ENCODE data around the gene IFRD1. TPM values are rescaled to one million over a fixed set of nuclear protein-coding genes. Genes with fewer than 3 reads are reported as not detected.
"Not testable (repeated sequence)": the region's sequence is repeated elsewhere in the genome, so short reads cannot be mapped to it uniquely, and the experiment has no call there.

The IFRD1 gene
- total RNA-seq, 1 donor from 2014 or later: 37.5 TPM

GRCh38 chr7:112442210-112442609 is 8.1 kb upstream of the IFRD1 start:
- no peak for DNase-seq (ENCODE audit: extremely low read depth, low read depth, low spot score)

GRCh38 chr7:112444505-112444904 is 5.8 kb upstream of the IFRD1 start:
- no peak for DNase-seq (ENCODE audit: extremely low read depth, low read depth, low spot score)

GRCh38 chr7:112446431-112446830 is 3.8 kb upstream of the IFRD1 start:
- DNase-seq (ENCODE audit: extremely low read depth, low read depth, low spot score): no peak

DNA sequence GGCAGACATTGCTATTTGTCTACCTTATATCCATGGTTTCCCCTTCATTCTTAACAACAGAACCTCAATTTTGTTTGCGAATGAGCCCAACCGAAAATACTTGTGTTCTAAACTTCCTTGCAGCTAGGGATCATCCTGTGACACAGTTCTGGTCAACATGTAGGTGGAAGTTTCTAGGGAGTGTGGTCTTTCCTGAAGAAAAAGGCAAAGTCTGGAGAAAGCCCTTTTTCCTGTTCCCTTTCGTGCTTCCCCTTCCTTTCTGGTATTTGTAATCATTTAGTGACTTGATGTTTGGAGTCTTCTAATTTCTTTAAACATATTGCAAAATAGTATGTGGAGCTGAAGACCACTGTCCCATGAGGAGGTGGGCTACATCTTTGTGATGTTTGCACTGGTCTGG is 2.9 kb upstream of the IFRD1 start:
- DNase-seq (ENCODE audit: extremely low read depth, low read depth, low spot score): no peak

- DNase-seq (ENCODE audit: extremely low read depth, low read depth, low spot score): no peak
Observed at GRCh38 chr7:112448381-112448780, 1.9 kb upstream of the IFRD1 start.

- no peak for DNase-seq (ENCODE audit: extremely low read depth, low read depth, low spot score)
Observed at GRCh38 chr7:112448891-112449290, 1.4 kb upstream of the IFRD1 start.

DNA sequence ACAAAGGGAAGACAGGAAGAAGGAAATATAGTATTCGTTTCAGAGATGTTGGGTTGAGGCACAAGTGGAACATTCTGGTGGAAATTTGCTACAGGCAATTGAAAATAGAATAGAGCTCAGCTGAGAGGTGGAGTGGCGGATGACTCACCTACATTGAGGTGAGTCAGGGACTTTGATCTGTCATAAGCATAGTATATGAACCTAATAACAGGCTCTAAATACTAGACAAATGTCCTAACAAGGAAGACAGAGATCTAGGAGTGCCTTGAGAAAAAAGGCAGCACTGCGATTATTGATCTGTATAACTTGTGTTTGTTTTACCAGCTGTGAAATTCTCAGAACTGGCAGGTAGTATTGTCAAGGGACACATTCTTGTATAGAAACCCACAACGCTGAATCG is 907 bp upstream of the IFRD1 start:
- no peak for DNase-seq (ENCODE audit: extremely low read depth, low read depth, low spot score)

DNA sequence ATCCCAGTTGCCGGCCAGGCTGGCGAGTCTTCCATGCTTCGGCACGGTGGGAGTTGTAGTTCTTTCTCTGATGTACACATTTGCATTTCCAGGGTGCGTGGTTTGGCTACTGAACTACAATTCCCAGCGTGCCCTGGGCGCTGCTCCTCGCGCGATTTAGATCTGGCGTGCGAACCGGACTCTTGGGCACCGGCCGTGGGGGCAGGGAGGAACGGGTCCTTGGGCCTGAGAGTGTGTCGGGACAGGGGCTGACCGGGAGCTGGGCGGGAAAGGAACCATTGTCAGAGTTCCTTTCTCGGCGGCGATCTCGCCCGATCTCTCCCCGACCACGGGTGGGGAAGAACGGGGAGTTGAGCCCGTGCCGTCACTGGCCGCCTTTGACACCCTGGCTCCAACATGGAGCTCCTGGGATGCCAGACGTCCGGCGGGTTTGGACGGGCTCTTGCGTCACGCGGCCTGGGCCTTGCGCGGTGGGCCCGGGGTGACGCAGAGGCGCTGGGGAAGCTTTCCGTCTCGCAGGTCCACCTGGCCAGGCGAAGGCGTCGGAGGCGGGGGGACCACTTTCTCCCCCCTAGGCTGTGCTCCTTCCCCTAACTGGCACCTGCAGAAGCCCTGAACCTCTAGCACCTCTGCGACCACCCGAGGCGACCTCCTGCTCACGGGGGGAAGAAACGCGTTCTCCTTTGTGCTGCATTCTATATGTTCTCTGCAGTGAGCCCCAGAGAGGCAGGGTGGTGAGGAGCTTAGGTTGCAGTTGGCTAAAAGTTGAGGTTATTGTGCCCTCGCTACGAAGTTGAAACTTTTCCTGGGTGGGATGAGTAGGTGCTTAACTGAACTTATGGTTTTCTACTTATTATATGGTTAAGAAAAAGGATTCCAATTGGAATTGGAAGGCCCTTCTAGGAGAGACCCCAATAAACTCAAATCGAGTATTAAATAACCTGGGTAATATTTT is 824 bp downstream of the IFRD1 start:
- peak; percentile 85 for DNase-seq (ENCODE audit: extremely low read depth, low read depth, low spot score)

- no peak for DNase-seq (ENCODE audit: extremely low read depth, low read depth, low spot score)
Observed at GRCh38 chr7:112452102-112452888, 2.0 kb downstream of the IFRD1 start.

DNA sequence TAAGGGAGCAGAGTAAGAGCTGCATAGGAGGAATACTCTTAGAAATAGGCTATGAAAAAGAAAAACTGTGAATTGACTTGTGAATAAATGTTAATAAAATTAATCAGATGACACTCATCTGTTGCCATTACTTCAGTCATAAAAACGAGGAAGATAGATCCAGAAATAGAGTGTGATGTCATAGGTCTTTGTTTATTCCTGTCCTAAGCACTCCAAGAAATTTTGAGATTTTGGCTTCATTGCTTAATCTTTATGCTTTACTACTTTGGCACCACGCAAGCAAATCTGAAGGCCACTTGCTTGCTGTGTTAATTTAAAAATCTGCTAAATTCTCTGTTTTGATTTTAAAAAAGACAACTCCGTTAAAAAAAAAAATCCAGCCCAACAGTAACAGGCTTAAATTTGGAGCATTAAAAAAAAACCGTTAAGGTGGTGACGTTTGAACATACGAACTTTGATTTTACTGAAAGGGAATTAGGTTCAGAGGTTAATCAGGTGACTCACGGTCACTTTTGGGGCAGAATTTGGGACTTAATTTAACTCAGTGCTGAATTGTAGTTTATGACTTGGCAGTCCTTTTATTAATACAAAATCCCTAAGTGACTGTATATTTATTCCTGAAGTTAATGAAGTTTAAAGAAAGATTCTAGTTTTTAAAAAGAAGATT is 3.4 kb downstream of the IFRD1 start:
- DNase-seq (ENCODE audit: extremely low read depth, low read depth, low spot score): no peak

DNA sequence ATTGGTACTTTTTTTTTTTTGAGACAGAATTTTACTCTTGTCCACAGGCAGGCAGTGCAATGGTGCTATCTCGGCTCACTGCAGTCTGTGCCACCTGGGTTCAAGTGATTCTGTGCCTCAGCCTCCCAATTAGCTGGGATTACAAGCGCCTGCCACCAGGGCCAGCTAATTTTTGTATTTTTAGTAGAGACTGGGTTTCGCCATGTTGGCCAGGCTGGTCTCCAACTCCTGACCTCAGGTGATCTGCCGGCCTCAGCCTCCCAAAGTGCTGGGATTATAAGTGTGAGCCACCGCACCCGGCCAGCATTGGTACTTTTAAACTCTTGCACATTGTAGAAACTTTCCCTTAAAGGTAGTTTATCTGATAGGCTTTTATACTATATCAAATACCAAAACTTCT is 3.9 kb downstream of the IFRD1 start:
- not testable (repeated sequence) for DNase-seq (ENCODE audit: extremely low read depth, low read depth, low spot score)

GRCh38 chr7:112459645-112460044 is 9.4 kb downstream of the IFRD1 start:
- DNase-seq (ENCODE audit: extremely low read depth, low read depth, low spot score): no peak

DNA sequence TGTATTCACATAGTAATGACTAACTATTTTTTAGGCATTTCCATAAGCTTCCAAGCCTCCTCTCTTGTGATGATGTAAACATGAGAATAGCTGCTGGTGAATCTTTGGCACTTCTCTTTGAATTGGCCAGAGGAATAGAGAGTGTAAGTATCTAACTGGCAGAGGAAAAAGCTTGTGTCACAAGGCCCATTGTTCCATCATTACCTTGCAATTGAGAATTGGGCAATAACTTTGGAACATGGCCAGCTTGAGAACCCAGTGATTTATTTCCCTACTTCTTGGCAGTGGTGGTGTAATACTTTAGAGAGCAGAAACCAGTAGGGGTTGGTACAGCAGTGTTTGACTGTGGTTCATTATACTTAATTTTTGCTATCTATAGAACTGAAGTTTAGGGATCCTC is 12.0 kb downstream of the IFRD1 start:
- DNase-seq (ENCODE audit: extremely low read depth, low read depth, low spot score): no peak

GRCh38 chr7:112467867-112468266 is 17.6 kb downstream of the IFRD1 start:
- no peak for DNase-seq (ENCODE audit: extremely low read depth, low read depth, low spot score)

- no peak for DNase-seq (ENCODE audit: extremely low read depth, low read depth, low spot score)
Observed at GRCh38 chr7:112470194-112470593, 19.9 kb downstream of the IFRD1 start.

GRCh38 chr7:112476390-112477052 is 26.3 kb downstream of the IFRD1 start:
- no peak for DNase-seq (ENCODE audit: extremely low read depth, low read depth, low spot score)

DNA sequence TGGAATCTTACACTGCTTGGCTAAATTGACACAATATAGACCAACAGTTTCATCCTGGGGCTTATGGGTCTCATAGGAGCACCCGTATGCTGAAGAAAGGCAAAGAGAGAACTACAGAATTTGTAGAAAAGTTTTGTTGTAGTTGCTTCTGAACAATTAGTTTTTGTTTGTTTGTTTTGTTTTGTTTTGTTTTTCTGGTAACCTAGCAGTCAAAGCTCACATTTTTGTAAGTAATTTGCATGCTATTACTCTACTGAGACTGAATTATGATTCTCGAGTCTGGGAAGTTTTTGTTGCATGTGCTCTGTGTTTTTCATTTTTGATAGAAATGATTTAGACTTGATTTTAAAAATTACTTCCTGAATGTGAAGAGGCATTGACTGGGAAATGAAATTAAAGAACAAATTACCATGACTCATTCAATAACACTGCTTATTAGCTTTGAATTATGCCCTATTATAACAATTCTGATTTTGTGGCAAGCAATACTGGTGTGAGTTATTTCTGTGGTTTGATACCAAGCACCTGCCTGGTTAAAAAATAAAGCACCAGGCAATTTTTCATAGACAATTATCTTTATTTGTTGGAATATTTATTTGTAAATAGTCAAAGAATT is 31.0 kb downstream of the IFRD1 start:
- DNase-seq (ENCODE audit: extremely low read depth, low read depth, low spot score): no peak

- DNase-seq (ENCODE audit: extremely low read depth, low read depth, low spot score): no peak
Observed at GRCh38 chr7:112481833-112482670, 31.8 kb downstream of the IFRD1 start.

DNA sequence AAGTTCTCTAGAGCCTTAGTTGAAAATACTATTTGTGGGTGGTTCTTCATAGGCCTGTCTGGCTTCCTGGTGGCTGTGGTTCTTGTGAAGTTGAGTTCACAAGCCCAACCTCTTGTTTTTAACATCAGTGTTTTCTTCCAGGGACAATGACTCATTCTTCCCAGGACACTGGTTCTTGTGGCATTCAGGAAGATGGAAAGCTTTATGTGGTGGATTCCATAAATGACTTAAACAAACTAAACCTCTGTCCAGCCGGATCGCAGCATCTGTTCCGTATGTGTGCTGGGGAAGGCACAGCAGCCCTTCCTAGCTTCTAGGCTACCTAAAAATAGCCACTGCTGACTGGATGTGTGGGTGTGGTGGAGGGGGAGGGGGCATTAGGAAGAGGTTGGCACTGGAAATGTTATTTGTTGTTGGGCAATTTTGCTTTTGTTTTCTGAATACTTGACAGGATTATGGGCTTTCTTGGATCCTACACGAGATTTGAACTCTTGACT is 34.5 kb downstream of the IFRD1 start:
- peak; percentile 86 for DNase-seq (ENCODE audit: extremely low read depth, low read depth, low spot score)

Measured in glomerular endothelial cell (primary cell).